ENCODE measurements around the gene BBLN.

The BBLN gene

GRCh38 chr9:128145536-128145935, 14.5 kb upstream of the BBLN start:
- H3K27ac ChIP-seq, result no peak overlapping the region
- TF ChIP-seq ZFX (IDR thresholded peaks at IDR 0.05), result no peak
- TF ChIP-seq, protein P1, sequence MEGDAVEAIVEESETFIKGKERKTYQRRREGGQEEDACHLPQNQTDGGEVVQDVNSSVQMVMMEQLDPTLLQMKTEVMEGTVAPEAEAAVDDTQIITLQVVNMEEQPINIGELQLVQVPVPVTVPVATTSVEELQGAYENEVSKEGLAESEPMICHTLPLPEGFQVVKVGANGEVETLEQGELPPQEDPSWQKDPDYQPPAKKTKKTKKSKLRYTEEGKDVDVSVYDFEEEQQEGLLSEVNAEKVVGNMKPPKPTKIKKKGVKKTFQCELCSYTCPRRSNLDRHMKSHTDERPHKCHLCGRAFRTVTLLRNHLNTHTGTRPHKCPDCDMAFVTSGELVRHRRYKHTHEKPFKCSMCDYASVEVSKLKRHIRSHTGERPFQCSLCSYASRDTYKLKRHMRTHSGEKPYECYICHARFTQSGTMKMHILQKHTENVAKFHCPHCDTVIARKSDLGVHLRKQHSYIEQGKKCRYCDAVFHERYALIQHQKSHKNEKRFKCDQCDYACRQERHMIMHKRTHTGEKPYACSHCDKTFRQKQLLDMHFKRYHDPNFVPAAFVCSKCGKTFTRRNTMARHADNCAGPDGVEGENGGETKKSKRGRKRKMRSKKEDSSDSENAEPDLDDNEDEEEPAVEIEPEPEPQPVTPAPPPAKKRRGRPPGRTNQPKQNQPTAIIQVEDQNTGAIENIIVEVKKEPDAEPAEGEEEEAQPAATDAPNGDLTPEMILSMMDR (conservative IDR thresholded peaks at IDR 0.05), result no peak

GRCh38 chr9:128145951-128146351, 14.1 kb upstream of the BBLN start:
- H3K27ac ChIP-seq, result no peak overlapping the region
- TF ChIP-seq ZFX (IDR thresholded peaks at IDR 0.05), result no peak
- TF ChIP-seq, protein P1 (conservative IDR thresholded peaks at IDR 0.05), result no peak

- TF ChIP-seq ZFX (IDR thresholded peaks at IDR 0.05), result no peak
- TF ChIP-seq, protein P1 (conservative IDR thresholded peaks at IDR 0.05), result no peak
- no peak overlapping the region for H3K27ac ChIP-seq
These were observed 13.4 kb upstream of the BBLN start for GRCh38 chr9:128146591-128147120.

- H3K27ac ChIP-seq, result no peak overlapping the region
- TF ChIP-seq, protein P1 (conservative IDR thresholded peaks at IDR 0.05), result no peak
These were observed 11.5 kb upstream of the BBLN start for GRCh38 chr9:128148509-128149000.

- TF ChIP-seq, protein P1 (conservative IDR thresholded peaks at IDR 0.05), result no peak
- no peak for TF ChIP-seq ZFX (IDR thresholded peaks at IDR 0.05)
These were observed 10.9 kb upstream of the BBLN start, which contains the start of gene LCN2 for GRCh38 chr9:128149001-128149701. Gene LCN2 (plus strand): TSS chr9:128149453. CDS start chr9:128149526, 73 bp downstream.

GRCh38 chr9:128149951-128150593, 10.0 kb upstream of the BBLN start:
- no peak for TF ChIP-seq ZFX (IDR thresholded peaks at IDR 0.05)
- TF ChIP-seq, protein P1 (conservative IDR thresholded peaks at IDR 0.05), result no peak
- no peak overlapping the region for H3K27ac ChIP-seq

More at GRCh38 chr9:128149001-128149701, 10.9 kb upstream of the BBLN start, which contains the start of gene LCN2:
- no peak within 1 kb of the TSS for H3K27ac ChIP-seq
